Suppressor macrophage treated with lipopolysaccharide for 4 hours (primary cell): ENCODE data around the gene SPATA12.

Experiments
- DNase-seq: peaks from one replicate; pipeline ENCODE4 v3.0.0-alpha.2; 2020

The SPATA12 gene

GRCh38 chr3:57120451-57121174, 60.1 kb downstream of the SPATA12 start:
- no peak for DNase-seq
